ENCODE data around the gene PLOD3. TPM values are rescaled to one million over a fixed set of nuclear protein-coding genes. Genes with fewer than 3 reads are reported as not detected.

Gene PLOD3
- total and polyA plus RNA-seq, 9 of the 15 experiments (the other 6 are each of a cell fraction or from before 2014, with no cell fraction given), result 2.8 to 101 (median 30.9) TPM

- TF ChIP-seq E2F8 (IDR thresholded peaks at IDR 0.05; ENCODE audit: low read depth, partially characterized antibody), result peak; percentile 88
- no peak for TF ChIP-seq BACH1 (tag; IDR thresholded peaks at IDR 0.05)
- TF ChIP-seq ATF4 (CRISPR knock-in tag; IDR thresholded peaks at IDR 0.05), result no peak
- no peak for TF ChIP-seq CCAR2 (IDR thresholded peaks at IDR 0.05; ENCODE audit: low read depth, low read length)
- peak; percentile 65 for TF ChIP-seq KDM5B (IDR thresholded peaks at IDR 0.05; ENCODE audit: insufficient replicate concordance, low read depth, low read length)
- peak in 1 of 2 experiments; percentile 54 for TF ChIP-seq AFF1 (IDR thresholded peaks at IDR 0.05; ENCODE audit: low read depth in 1 of 2, partially characterized antibody in 2 of 2)
- TF ChIP-seq ZNF512 (tag; IDR thresholded peaks at IDR 0.05), result no peak
- TF ChIP-seq CHD2 (IDR thresholded peaks at IDR 0.05; ENCODE audit: low read depth, low read length), result 0 out of 2 replicates have a peak, but pooled peaks have one; percentile 27
- peak; percentile 93 for TF ChIP-seq RAD51 (IDR thresholded peaks at IDR 0.05; ENCODE audit: borderline replicate concordance, low read depth)
- TF ChIP-seq BHLHE40 (IDR thresholded peaks at IDR 0.05; ENCODE audit: low read length), result peak; percentile 79
- no peak for TF ChIP-seq FUS (optimal IDR thresholded peaks at IDR 0.05; ENCODE audit: low read depth, low read length)
- TF ChIP-seq ERF (CRISPR knock-in tag; IDR thresholded peaks at IDR 0.05), result no peak
- no peak for TF ChIP-seq ZBTB12 (CRISPR knock-in tag; IDR thresholded peaks at IDR 0.05)
- no peak for TF ChIP-seq ZNF274 (IDR thresholded peaks at IDR 0.05; ENCODE audit: borderline replicate concordance, low read depth, low read length)
- TF ChIP-seq SNRNP70 (optimal IDR thresholded peaks at IDR 0.05; ENCODE audit: low read depth, low read length), result no peak
Measured at GRCh38 chr7:101251871-101252659, 34.7 kb upstream of the PLOD3 start (continued).

Measured in K562 (cell line).